Pericardium fibroblast (primary cell): ENCODE measurements around the gene SEC24B. TPM values are rescaled to one million over a fixed set of nuclear protein-coding genes. Genes with fewer than 3 reads are reported as not detected.

ENCODE experiments used
- total RNA-seq: library from RNA; depleted of rRNA; stranded (reverse); fragments of >200 nt; gene quantifications from 2 replicates; pipeline ENCODE4 v1.2.3, GENCODE V29; 2015

Gene SEC24B
- 19.5 and 22.8 TPM in 2 replicates for total RNA-seq

DNA sequence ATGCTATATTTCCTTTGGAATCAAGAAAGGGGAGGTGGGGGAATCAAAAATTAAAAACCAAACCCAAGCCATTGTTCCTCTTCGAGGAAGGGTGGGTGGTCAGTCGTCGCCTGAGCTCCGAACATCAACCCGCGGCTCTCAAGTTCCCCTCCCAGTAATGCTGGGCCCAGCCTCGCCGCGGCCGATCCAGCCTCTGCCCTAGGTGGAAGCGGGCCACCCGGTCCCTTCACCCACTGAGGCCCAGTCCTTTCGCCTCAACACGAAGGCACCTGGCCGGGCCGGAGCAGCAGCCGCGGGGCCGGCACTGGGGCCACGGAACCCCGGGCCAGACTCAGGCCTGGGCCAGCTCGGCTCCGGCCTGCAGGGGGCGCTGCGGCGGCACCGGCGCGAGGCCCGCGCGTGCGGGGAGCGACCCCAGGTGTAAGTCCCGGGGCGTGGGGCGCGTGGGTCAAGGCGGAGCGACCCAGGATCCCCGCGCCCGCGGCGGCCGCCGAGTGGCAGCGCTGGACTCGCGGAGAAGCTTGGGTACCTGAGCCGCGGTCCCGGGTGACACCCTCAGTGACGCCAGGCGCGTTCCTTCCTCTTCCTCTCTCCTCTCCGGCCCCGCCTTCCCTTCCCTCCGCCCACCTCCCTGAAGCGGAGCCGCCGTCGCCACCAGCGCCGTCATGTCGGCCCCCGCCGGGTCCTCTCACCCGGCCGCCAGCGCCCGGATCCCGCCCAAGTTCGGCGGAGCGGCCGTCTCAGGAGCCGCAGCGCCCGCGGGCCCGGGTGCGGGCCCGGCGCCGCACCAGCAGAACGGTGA, at the start of gene SEC24B:
TSS of gene SEC24B (plus strand) at position 611 of the 802 bp plus-strand sequence. CDS start at position 666, 55 bp downstream.

DNA sequence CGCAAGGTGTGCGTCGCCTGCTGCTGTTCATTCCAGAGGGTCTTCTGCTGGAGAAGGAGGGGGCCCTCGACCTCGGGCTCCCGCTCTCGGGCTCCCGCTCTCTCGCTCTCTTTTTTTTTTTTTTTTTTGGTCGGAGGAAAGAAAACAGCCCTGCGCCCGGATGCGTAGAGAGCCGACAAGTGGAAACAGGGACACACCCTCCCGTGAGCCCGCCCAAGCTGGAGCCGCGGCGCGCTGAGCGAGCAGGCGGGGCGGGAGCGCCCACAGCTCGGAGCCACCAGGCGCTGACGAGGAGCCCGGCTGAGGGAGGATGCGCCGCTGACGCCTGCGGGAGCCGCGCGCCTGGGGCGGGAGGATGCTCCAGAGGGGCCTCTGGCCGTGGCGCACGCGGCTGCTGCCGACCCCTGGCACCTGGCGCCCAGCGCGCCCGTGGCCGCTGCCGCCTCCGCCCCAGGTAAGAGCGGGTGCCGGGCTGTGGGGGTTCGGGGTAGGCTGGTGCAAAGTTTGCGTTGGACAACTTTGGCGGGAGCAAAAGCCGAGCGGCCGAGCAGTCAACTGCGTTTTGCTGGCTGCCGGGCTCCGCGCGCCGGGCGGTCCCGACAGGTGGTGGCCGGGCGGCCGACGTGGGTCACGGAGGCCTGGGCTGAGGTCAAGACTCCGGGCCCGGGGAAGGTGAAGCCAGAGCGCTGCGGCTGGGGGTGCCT, 126.5 kb downstream of the SEC24B start, which contains the start of gene MCUB:
TSS of gene MCUB (plus strand) at position 264 of the 704 bp plus-strand sequence. CDS start at position 356, 92 bp downstream.

Other genes with a start within 250 kb of the SEC24B start
- 0.09 TPM in 1 of 2 replicates, not detected in the other for gene COL25A1, start 131.2 kb upstream of the SEC24B start, total RNA-seq
- gene MCUB, start 126.4 kb downstream of the SEC24B start, total RNA-seq = 12.8 and 28.0 TPM in 2 replicates